Right kidney (tissue), 1 donor: ENCODE data around the gene LIPE.
"Not testable (repeated sequence)": the region's sequence is repeated elsewhere in the genome, so short reads cannot be mapped to it uniquely, and the experiment has no call there.

ENCODE experiments used
- DNase-seq: peaks from one replicate; pipeline ENCODE4 v3.0.0-alpha.2; 2016

LIPE gene

DNA sequence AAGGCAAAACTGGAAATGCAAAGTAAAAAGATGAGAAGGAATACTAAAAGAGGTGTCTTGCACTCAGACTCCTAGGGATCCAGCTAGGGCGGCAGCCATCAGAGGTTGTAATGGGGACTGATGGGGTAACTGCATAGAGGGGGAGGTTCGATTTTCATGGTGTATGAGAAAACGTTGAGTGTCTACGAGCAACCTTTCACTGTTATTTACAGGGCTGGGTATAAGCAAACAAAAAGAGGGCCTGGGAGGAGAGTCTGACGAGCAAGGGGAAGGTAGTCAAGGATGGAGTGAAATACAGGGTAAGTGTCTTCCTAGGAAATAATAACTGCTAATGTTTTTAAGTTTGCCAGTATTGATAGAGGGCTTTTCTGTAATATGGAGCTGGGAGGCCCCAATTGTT is 21.1 kb upstream of the LIPE start:
- not testable (repeated sequence) for DNase-seq

DNA sequence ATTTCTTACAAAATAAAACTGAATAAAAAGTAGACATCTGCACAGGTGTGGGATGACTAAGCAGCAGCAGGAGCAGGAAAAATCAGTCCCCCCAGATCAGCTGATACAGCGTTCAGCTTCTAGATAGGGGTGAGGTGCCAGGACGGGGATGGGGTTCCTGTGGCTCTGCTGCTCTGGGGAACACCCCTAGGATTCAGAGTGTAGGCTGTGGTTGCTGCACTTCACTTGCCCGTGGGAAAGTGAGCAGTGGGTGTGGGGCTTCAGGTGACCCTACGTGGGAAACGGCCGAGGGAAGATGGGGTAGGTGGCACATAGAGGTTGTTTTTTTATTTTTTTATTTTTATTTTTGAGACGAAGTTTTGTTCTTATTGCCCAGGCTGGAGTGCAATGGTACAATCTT is 18.8 kb upstream of the LIPE start:
- no peak for DNase-seq

DNA sequence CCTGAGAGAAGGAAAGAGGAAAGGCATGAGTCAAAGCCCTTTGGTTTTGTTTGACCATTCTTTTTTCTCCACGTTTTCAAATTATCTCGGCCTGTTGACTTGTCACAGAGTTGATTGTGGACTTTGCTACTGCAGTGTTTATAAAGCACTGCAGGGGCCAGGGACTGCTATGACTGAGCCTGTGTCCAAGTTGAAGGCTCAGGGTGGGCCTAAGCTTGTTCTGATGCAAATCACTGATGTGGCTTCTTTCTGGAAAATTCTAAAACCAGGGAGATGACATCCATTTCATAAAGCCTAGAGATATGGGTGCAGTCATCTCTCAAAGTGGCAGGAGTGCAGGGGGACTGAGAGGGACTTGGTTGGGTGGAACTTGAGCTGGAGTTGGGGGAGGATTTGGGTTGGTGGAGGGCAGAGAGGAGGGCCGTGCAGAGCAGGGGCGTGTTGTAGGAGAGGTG is 16.8 kb upstream of the LIPE start:
- no peak for DNase-seq

DNA sequence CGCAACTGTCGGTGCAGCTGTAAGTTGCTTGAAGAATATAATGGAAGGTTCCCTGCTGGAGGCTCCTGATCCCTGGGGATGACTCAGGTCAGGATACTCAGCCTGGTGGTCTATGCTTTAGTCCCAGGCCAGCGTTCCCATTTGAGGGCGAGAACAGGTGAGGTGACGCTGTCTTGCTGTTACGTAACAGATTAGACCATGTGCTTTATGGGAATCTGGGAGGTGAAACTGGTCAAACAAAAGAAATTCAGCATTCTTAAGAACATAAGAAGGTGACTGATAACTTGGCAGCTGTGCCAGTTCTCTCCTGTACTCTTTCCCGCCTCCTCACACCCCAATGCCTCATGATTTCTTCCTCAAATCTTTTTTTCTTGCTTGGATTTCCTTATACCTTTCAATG is 15.6 kb upstream of the LIPE start, which contains the start of gene CXCL17:
CXCL17 (minus strand) TSS at position 114 of the 400 bp plus-strand sequence. CDS start 114 bp downstream, outside the sequence.
- DNase-seq = no peak

GRCh38 chr19:42441049-42441445 is 13.9 kb upstream of the LIPE start:
- DNase-seq = no peak

DNA sequence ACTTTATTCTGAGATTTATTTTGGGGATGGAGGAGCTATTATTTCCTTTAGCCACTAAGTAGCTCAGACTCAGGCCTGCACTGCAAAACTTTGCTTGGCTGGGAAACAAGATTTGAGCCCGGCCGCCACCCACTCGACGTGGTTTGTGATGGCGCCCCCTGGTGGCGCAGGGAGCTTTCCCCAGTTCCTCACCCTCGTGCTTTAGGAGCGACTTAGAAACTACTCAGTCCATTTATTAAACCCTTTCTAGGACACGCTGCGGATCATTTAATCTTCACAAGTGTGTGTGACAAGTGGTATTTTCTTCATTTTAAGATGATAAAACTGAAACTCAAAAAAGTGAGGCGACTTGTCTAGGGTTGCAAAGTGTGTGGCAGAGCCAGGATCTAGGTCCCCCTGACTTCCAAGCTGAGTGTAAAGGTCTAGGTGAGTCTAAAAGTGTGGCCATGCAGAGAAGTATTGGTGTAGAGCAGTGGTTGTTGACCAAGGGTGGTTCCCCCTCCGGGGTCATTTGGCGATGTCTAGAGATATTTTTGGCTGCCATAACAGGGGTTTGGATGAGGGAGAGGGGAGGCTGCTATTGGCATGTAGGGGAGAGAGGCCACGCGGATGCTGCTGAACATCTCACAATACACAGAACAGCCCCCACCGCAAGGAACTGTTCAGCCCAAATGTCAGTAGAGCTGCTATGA is 13.3 kb upstream of the LIPE start:
- peak; percentile 16 for DNase-seq

GRCh38 chr19:42436006-42436405 is 8.8 kb upstream of the LIPE start:
- DNase-seq = no peak

GRCh38 chr19:42435316-42435715 is 8.1 kb upstream of the LIPE start:
- DNase-seq = no peak

DNA sequence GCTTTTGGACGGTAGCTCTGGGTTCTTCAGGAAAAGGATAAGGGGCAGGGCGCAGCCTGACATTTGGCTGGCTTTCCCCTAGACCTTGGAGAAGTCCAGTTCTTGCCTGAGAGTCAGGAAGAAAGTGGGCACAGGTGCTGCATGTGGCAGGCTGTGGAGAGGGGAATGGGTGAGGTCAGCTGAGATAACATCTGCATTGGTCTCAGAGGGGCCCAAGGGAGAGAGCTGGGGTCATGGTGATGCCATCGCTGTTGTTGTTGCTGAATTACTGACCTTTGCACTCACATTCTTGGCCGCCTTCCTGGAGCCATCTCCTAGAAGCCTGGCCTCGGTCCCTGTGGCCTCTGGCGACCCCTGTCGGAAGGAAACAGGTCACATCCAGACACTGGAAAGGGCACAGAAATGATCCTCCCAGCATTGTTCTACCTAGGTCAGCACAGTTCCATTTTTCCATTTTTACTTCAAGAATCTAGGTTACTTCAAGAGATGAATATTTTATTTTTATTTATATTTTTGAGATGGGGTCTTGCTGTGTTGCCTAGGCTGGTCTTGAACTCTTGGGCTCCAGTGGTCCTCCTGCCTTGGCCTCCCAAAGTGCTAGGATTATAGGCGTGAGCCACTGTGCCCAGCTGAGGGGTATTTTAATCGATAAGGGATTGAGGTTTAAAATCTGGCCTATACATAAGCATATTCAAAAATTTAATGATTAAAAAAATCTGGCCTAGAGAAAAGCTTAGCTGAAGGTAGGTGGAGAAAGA is 6.5 kb upstream of the LIPE start:
- DNase-seq = peak; percentile 51

- no peak for DNase-seq
Measured at GRCh38 chr19:42431486-42431885, 4.3 kb upstream of the LIPE start.

GRCh38 chr19:42428676-42429075 is 1.5 kb upstream of the LIPE start:
- DNase-seq = no peak

- DNase-seq = no peak
Measured at GRCh38 chr19:42426643-42427042, 545 bp downstream of the LIPE start.

GRCh38 chr19:42424712-42425131 is 2.5 kb downstream of the LIPE start:
- DNase-seq = no peak

GRCh38 chr19:42424345-42424707 is 2.9 kb downstream of the LIPE start:
- DNase-seq = no peak

DNA sequence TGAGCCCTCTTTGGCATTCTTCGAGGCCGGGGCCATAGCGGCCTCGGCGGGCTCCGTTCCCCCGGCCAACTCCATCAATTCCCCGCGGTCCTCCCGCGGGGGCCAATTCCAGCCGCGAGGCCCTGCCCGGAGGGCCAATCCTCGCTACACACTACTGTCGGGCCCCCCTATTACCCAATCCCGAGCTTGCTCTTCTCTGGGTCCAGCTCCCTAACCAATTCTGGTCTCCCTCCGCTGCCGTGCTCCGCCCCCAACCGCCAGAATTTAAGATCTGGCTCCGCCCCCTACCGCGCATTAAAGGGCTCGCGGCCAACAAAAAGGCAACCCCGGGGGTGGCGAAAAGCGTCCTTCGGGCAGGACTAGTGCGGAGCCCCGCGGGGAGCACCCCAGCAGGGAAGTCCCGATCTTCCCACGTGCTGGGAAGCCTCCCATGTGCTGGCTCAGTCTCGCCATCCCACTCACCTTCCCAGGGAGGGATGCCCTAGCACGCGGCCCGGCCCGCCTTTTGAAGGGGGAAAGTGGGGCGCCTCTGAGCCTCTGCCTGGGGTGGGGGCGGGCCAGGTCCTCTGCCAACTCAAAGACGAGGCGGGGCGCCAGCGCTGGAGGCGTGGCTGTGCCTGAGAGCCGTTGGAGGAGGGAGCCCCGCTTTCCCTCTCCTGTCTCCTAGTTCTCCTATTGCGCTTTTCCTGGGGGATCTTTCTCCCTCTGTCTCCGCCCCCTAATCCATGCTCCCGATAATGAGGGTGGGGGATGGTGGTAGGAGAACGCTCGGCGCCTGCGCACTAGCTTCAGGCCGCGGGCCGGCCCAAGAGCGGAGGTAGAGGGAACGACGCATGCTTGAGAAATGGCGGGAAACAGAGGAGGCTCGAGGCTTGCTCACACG is 3.5 kb downstream of the LIPE start:
- peak; percentile 94 for DNase-seq

GRCh38 chr19:42422901-42423461 is 4.2 kb downstream of the LIPE start:
- DNase-seq = no peak

DNA sequence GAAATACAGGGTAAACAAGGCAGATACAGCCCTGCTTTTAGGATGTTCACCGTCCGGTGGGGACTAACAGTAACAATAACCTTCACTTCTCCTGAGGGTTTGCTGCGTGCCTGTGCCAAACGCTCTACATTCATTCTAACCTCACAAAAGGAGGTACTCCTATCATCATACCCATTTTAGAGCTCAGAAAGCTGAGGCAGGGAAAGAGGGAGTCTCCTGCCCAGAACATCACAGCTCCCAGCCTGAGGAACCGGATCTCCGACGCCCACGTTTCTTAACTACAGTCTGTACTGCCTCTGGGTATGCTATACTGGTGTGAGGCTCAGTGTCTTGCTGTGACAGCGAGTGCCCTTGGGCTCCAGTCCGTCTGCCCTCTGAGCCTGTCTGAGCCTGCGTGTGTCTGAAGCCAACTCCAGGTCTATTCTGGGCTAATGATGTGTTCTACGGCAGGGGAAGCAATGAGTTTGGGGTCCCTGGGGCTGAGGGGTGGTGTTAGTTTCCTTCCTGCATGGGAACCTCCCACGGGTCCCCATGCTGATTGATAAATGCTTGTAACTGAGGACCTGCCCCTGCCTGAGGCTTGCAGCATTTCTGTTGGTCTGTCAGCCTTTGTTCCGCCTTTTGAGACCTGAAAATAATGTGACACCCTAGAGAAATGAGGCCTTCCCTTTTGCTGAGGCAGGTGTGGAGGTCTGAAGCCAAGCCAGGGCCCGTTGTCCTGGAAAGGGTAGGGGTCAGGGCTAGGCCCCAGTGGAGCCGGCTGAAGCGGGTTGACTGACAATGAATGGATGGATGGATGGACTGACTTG is 4.9 kb downstream of the LIPE start:
- no peak for DNase-seq

DNA sequence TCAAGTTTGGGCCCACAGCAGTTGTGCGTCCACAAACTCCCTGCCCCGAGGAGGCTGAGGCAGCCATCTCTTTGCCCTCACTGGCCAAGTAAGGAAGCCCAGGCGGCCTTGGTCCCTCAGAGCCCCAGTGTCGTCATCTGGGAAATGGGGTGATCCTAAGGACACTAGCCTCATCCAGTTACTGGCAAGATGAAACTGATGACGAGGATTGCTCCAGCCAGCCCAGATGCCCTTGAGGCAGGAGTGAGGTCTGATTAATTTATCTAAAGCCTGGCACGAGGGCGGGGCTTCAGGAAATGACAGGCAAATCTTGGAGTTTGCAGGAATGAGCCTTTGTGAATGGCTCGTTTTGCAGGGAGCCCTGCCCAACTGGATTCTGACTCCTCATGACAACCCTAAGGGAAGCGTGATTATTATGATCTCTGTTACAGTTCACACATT is 5.6 kb downstream of the LIPE start:
- DNase-seq = no peak

DNA sequence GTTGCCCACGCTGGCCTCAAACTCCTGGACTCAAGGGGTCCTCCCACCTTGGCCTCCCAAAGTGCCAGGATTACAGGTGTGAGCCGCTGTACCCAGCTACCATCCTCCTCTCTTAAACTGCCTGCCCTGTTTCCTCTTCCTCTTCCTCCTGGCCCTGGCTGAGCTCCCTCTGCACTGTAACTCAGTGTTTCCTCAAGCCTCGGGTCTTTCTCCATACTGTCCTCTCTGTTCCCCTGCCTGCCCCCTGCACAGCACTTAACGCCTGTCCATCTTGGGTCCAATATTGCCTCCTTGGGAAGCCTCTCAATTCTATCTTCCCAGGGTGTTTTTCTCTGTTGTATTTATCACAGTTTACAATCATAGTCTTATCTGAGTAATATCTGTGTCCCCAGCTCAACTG is 6.1 kb downstream of the LIPE start:
- DNase-seq = no peak

DNA sequence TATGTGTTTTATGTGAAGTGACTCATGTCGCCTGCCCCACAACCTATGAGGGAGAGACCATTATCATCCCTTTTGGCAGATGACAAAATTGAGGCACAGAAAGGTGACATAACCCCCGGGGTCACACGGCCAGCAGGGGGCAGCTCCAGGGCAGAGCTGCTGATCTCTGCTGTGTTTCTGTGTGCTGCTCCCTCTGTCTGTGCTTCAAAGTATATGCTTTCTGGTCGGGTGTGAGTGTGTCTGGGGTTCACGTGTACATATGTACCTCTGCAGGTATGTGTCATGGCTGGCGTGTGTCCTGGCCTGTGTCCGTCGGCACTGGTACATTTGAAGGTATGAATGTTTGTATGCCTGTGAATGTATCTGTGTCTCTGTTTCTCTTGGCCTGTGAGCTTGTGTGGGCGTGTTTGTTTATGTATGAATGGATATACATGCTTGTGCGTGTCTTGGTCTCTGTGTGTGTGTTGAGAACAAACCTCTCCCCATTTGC is 7.1 kb downstream of the LIPE start:
- DNase-seq = no peak

GRCh38 chr19:42419309-42419708 is 7.9 kb downstream of the LIPE start:
- no peak for DNase-seq
